ENCODE measurements around the gene TMEM62. TPM values are rescaled to one million over a fixed set of nuclear protein-coding genes. Genes with fewer than 3 reads are reported as not detected.
"Not testable (repeated sequence)": the region's sequence is repeated elsewhere in the genome, so short reads cannot be mapped to it uniquely, and the experiment has no call there.

The TMEM62 gene
- polyA plus RNA-seq, 1 donor, result 30.6 TPM

GRCh38 chr15:43193710-43194109 lies 60.3 kb downstream of the TMEM62 start:
- Histone ChIP-seq H3K4me3 (ENCODE audit: low read length) (no peak overlapping the region), H3K9me3 (ENCODE audit: control insufficient read depth, low read depth, low read length) (peaks cover 2% of the 10 kb centered on the region), H3K4me1 (ENCODE audit: control insufficient read depth, insufficient read depth, low read length) (no peaks in the 10 kb centered on the region), H3K27ac (ENCODE audit: low read length) (no peak overlapping the region), H3K36me3 (ENCODE audit: control insufficient read depth, insufficient read depth, low read length) (peaks cover 47% of the 10 kb centered on the region), H3K27me3 (ENCODE audit: control insufficient read depth, insufficient read depth, low read length) (no peaks in the 10 kb centered on the region)
- 89% methylated on average over 2 of the region's 2 CpGs for WGBS (ENCODE audit: insufficient coverage, low lambda C conversion rate)
- no peak for DNase-seq

- H3K27me3 ChIP-seq (ENCODE audit: control insufficient read depth, insufficient read depth, low read length), result no peaks in the 10 kb centered on the region
- no peak overlapping the region for H3K4me3 ChIP-seq (ENCODE audit: low read length)
- peaks cover 40% of the 10 kb centered on the region for H3K36me3 ChIP-seq (ENCODE audit: control insufficient read depth, insufficient read depth, low read length)
- WGBS (ENCODE audit: insufficient coverage, low lambda C conversion rate), result no CpG with 5 or more reads among the region's 2 CpGs
- H3K27ac ChIP-seq (ENCODE audit: low read length), result no peak overlapping the region
- peaks cover 6% of the 10 kb centered on the region for H3K9me3 ChIP-seq (ENCODE audit: control insufficient read depth, low read depth, low read length)
- no peaks in the 10 kb centered on the region for H3K4me1 ChIP-seq (ENCODE audit: control insufficient read depth, insufficient read depth, low read length)
- no peak for DNase-seq
These were observed 61.4 kb downstream of the TMEM62 start for GRCh38 chr15:43194795-43195194.

- Histone ChIP-seq H3K9me3 (ENCODE audit: control insufficient read depth, low read depth, low read length) (peaks cover 6% of the 10 kb centered on the region), H3K27ac (ENCODE audit: low read length) (no peak overlapping the region), H3K36me3 (ENCODE audit: control insufficient read depth, insufficient read depth, low read length) (peaks cover 20% of the 10 kb centered on the region), H3K4me3 (ENCODE audit: low read length) (no peak overlapping the region), H3K27me3 (ENCODE audit: control insufficient read depth, insufficient read depth, low read length) (no peaks in the 10 kb centered on the region), H3K4me1 (ENCODE audit: control insufficient read depth, insufficient read depth, low read length) (no peaks in the 10 kb centered on the region)
- WGBS (ENCODE audit: insufficient coverage, low lambda C conversion rate), result 100% methylated on average over 1 of the region's 10 CpGs
- no peak for DNase-seq
These were observed 63.6 kb downstream of the TMEM62 start for GRCh38 chr15:43196760-43197548.

- H3K27me3 ChIP-seq (ENCODE audit: control insufficient read depth, insufficient read depth, low read length); H3K9me3 ChIP-seq (ENCODE audit: control insufficient read depth, low read depth, low read length); DNase-seq; H3K4me1 ChIP-seq (ENCODE audit: control insufficient read depth, insufficient read depth, low read length); H3K27ac ChIP-seq (ENCODE audit: low read length); H3K4me3 ChIP-seq (ENCODE audit: low read length): not testable (repeated sequence)
- WGBS (ENCODE audit: insufficient coverage, low lambda C conversion rate), result 86% methylated on average over 1 of the region's 3 CpGs
- H3K36me3 ChIP-seq (ENCODE audit: control insufficient read depth, insufficient read depth, low read length), result peaks cover 12% of the 10 kb centered on the region
These were observed 64.4 kb downstream of the TMEM62 start for GRCh38 chr15:43197773-43198172.

- H3K27ac ChIP-seq (ENCODE audit: low read length); H3K4me3 ChIP-seq (ENCODE audit: low read length); DNase-seq; H3K36me3 ChIP-seq (ENCODE audit: control insufficient read depth, insufficient read depth, low read length); H3K27me3 ChIP-seq (ENCODE audit: control insufficient read depth, insufficient read depth, low read length); H3K4me1 ChIP-seq (ENCODE audit: control insufficient read depth, insufficient read depth, low read length); H3K9me3 ChIP-seq (ENCODE audit: control insufficient read depth, low read depth, low read length): not testable (repeated sequence)
- WGBS (ENCODE audit: insufficient coverage, low lambda C conversion rate), result 100% methylated on average over 1 of the region's 4 CpGs
These were observed 65.2 kb downstream of the TMEM62 start for GRCh38 chr15:43198556-43198955.

- no peak overlapping the region for H3K27ac ChIP-seq (ENCODE audit: low read length)
- no peak for DNase-seq
- no CpG with 5 or more reads among the region's 3 CpGs for WGBS (ENCODE audit: insufficient coverage, low lambda C conversion rate)
These were observed 65.6 kb downstream of the TMEM62 start for GRCh38 chr15:43198992-43199391.

GRCh38 chr15:43199945-43200488 lies 66.6 kb downstream of the TMEM62 start:
- H3K9me3 ChIP-seq (ENCODE audit: control insufficient read depth, low read depth, low read length), result peaks cover 6% of the 10 kb centered on the region
- H3K27me3 ChIP-seq (ENCODE audit: control insufficient read depth, insufficient read depth, low read length), result no peaks in the 10 kb centered on the region
- H3K4me1 ChIP-seq (ENCODE audit: control insufficient read depth, insufficient read depth, low read length), result no peaks in the 10 kb centered on the region
- 100% methylated on average over 1 of the region's 3 CpGs for WGBS (ENCODE audit: insufficient coverage, low lambda C conversion rate)
- H3K36me3 ChIP-seq (ENCODE audit: control insufficient read depth, insufficient read depth, low read length), result peaks cover 10% of the 10 kb centered on the region
- no peak overlapping the region for H3K27ac ChIP-seq (ENCODE audit: low read length)
- DNase-seq, result no peak
- H3K4me3 ChIP-seq (ENCODE audit: low read length), result no peak overlapping the region

More at GRCh38 chr15:43198992-43199391, 65.6 kb downstream of the TMEM62 start:
- no peaks in the 10 kb centered on the region for H3K4me1 ChIP-seq (ENCODE audit: control insufficient read depth, insufficient read depth, low read length)
- peaks cover 6% of the 10 kb centered on the region for H3K9me3 ChIP-seq (ENCODE audit: control insufficient read depth, low read depth, low read length)
- H3K4me3 ChIP-seq (ENCODE audit: low read length), result no peak overlapping the region
- H3K27me3 ChIP-seq (ENCODE audit: control insufficient read depth, insufficient read depth, low read length), result no peaks in the 10 kb centered on the region
- H3K36me3 ChIP-seq (ENCODE audit: control insufficient read depth, insufficient read depth, low read length), result peaks cover 10% of the 10 kb centered on the region

- Histone ChIP-seq H3K36me3 (ENCODE audit: control insufficient read depth, insufficient read depth, low read length) (no peaks in the 10 kb centered on the region), H3K4me1 (ENCODE audit: control insufficient read depth, insufficient read depth, low read length) (no peaks in the 10 kb centered on the region), H3K4me3 (ENCODE audit: low read length) (no peak overlapping the region), H3K27ac (ENCODE audit: low read length) (no peak overlapping the region), H3K27me3 (ENCODE audit: control insufficient read depth, insufficient read depth, low read length) (peaks cover 24% of the 10 kb centered on the region), H3K9me3 (ENCODE audit: control insufficient read depth, low read depth, low read length) (no peaks in the 10 kb centered on the region)
- peak in 1 of 2 donors; percentile 25 for DNase-seq
- 33% methylated on average over 3 of the region's 8 CpGs for whole genome bisulfite sequencing (ENCODE audit: insufficient coverage, low lambda C conversion rate)
These were observed 70.9 kb downstream of the TMEM62 start for GRCh38 chr15:43204016-43204901.

- no CpG with 5 or more reads among the region's 5 CpGs for WGBS (ENCODE audit: insufficient coverage, low lambda C conversion rate)
- no peaks in the 10 kb centered on the region for H3K4me1 ChIP-seq (ENCODE audit: control insufficient read depth, insufficient read depth, low read length)
- H3K9me3 ChIP-seq (ENCODE audit: control insufficient read depth, low read depth, low read length), result no peaks in the 10 kb centered on the region
- H3K27me3 ChIP-seq (ENCODE audit: control insufficient read depth, insufficient read depth, low read length), result peaks cover 34% of the 10 kb centered on the region
- no peak for DNase-seq
- no peaks in the 10 kb centered on the region for H3K36me3 ChIP-seq (ENCODE audit: control insufficient read depth, insufficient read depth, low read length)
- no peak overlapping the region for H3K4me3 ChIP-seq (ENCODE audit: low read length)
- H3K27ac ChIP-seq (ENCODE audit: low read length), result no peak overlapping the region
These were observed 72.7 kb downstream of the TMEM62 start for GRCh38 chr15:43206054-43206453.

GRCh38 chr15:43207024-43207423 lies 73.6 kb downstream of the TMEM62 start:
- no peaks in the 10 kb centered on the region for H3K36me3 ChIP-seq (ENCODE audit: control insufficient read depth, insufficient read depth, low read length)
- no CpG with 5 or more reads among the region's 9 CpGs for WGBS (ENCODE audit: insufficient coverage, low lambda C conversion rate)

More at GRCh38 chr15:43207024-43207423, 73.6 kb downstream of the TMEM62 start:
- H3K4me3 ChIP-seq (ENCODE audit: low read length), result no peak overlapping the region
- H3K4me1 ChIP-seq (ENCODE audit: control insufficient read depth, insufficient read depth, low read length), result no peaks in the 10 kb centered on the region
- H3K27ac ChIP-seq (ENCODE audit: low read length), result no peak overlapping the region
- DNase-seq, result no peak
- H3K9me3 ChIP-seq (ENCODE audit: control insufficient read depth, low read depth, low read length), result no peaks in the 10 kb centered on the region
- H3K27me3 ChIP-seq (ENCODE audit: control insufficient read depth, insufficient read depth, low read length), result peaks cover 34% of the 10 kb centered on the region

Data from large intestine (tissue), 3 donors.